IMR-90 (cell line): ENCODE results near the gene TNNT1. TPM values are rescaled to one million over a fixed set of nuclear protein-coding genes. Genes with fewer than 3 reads are reported as not detected.

Experiments used
- ATAC-seq: fragments of 200-7000 bp; cut with Tn5 transposase; 2 replicates; pipeline ENCODE4 v1.9.1; 2020; ENCODE audit warnings: low read depth, mild to moderate bottlenecking, moderate library complexity
- BruUV-seq: library from RNA; stranded (reverse); fragments of 400-500 nt; replicated peaks from 2 replicates; lab custom pipeline; 2021; lab: Mats Ljungman, UMichigan
- CTCF ChIA-PET: fragments of 300-600 bp; formaldehyde crosslinking; extraction: SDS; loops from one replicate; lab custom pipeline; 2021; ENCODE audit warnings: antibody characterized with exemption; lab: Yijun Ruan, JAX
- POLR2A ChIA-PET: fragments of 300-600 bp; sonication (Branson Sonifier 250); formaldehyde crosslinking; loops from one replicate; lab custom pipeline; 2022; ENCODE audit warnings: antibody characterized with exemption; ENCODE audit not compliant: unreplicated experiment; lab: Charles Lee
- DNase-seq: peaks from one replicate; pipeline ENCODE4 v3.0.0; 2013
- H2AFZ ChIP-seq: replicated peaks from 2 replicates; pipeline ENCODE3; 2013; ENCODE audit warnings: low read length, mild to moderate bottlenecking; ENCODE audit not compliant: poor library complexity
- H2AK5ac ChIP-seq: 2 replicates; pipeline ENCODE4 v1.6.1; 2013; ENCODE audit warnings: low read depth, low read length, inconsistent platforms
- H2AK9ac ChIP-seq: replicated peaks from 2 replicates; pipeline ENCODE3; 2013; ENCODE audit warnings: mild to moderate bottlenecking, low read depth, low read length, moderate library complexity; ENCODE audit not compliant: poor library complexity
- H2BK120ac ChIP-seq: 2 replicates; pipeline ENCODE4 v1.6.1; 2013; ENCODE audit warnings: low read depth, low read length, inconsistent platforms
- H2BK15ac ChIP-seq: 3 replicates; pipeline ENCODE4 v1.6.1; 2013; ENCODE audit warnings: low read depth, low read length, inconsistent platforms
- H2BK20ac ChIP-seq: 2 replicates; pipeline ENCODE4 v1.6.1; 2013; ENCODE audit warnings: low read depth, mild to moderate bottlenecking, inconsistent platforms, low read length, moderate library complexity
- H2BK5ac ChIP-seq: 2 replicates; pipeline ENCODE4 v1.6.1; 2013; ENCODE audit warnings: mild to moderate bottlenecking, low read depth, low read length, inconsistent platforms; ENCODE audit not compliant: poor library complexity, severe bottlenecking
- H3K14ac ChIP-seq: replicated peaks from 2 replicates; pipeline ENCODE4 v1.6.1; 2013; ENCODE audit warnings: low read depth, low read length, inconsistent platforms
- H3K18ac ChIP-seq: 2 replicates; pipeline ENCODE4 v1.6.1; 2013; ENCODE audit warnings: low read depth, low read length, control low read depth
- H3K23ac ChIP-seq: 2 replicates; pipeline ENCODE4 v1.6.1; 2013; ENCODE audit warnings: low read depth, low read length, inconsistent platforms
- H3K27ac ChIP-seq: 2 replicates; pipeline ENCODE4 v1.5.1; 2013; ENCODE audit warnings: mild to moderate bottlenecking, control low read depth, low read length; ENCODE audit not compliant: insufficient read depth
- H3K27me3 ChIP-seq: 2 replicates; pipeline ENCODE4 v1.6.1; 2013; ENCODE audit warnings: low read length; ENCODE audit not compliant: control insufficient read depth, insufficient read depth
- H3K36me3 ChIP-seq: 2 replicates; pipeline ENCODE4 v1.6.1; 2013; ENCODE audit warnings: low read length, mixed read lengths; ENCODE audit not compliant: control insufficient read depth, insufficient read depth
- H3K4ac ChIP-seq: 2 replicates; pipeline ENCODE4 v1.6.1; 2013; ENCODE audit warnings: low read depth, low read length, inconsistent platforms
- H3K4me1 ChIP-seq: 2 replicates; pipeline ENCODE4 v1.6.1; 2013; ENCODE audit warnings: low read length, mixed read lengths; ENCODE audit not compliant: control insufficient read depth, insufficient read depth
- H3K4me2 ChIP-seq: 2 replicates; pipeline ENCODE4 v1.6.1; 2013; ENCODE audit warnings: low read depth, mild to moderate bottlenecking, control low read depth, low read length, moderate library complexity
- H3K4me3 ChIP-seq: 2 replicates; pipeline ENCODE4 v1.5.1; 2013; ENCODE audit warnings: low read depth, mild to moderate bottlenecking, control low read depth, low read length, moderate library complexity; ENCODE audit not compliant: insufficient read depth
- H3K56ac ChIP-seq: 2 replicates; pipeline ENCODE4 v1.6.1; 2013; ENCODE audit warnings: low read length, inconsistent platforms; ENCODE audit not compliant: insufficient read depth; ENCODE audit errors: extremely low read depth
- H3K79me1 ChIP-seq, 2 experiments: 2 replicates each; pipeline ENCODE4 v1.6.1; 2013; ENCODE audit warnings: low read length in 2 of 2, inconsistent platforms in 1 of 2, low read depth in 1 of 2
- H3K9ac ChIP-seq: 2 replicates; pipeline ENCODE4 v1.6.1; 2013; ENCODE audit warnings: low read depth, low read length, control low read depth
- H3K9me1 ChIP-seq: 2 replicates; pipeline ENCODE4 v1.6.1; 2013; ENCODE audit warnings: low read length, inconsistent platforms; ENCODE audit not compliant: insufficient read depth
- H3K9me3 ChIP-seq: 2 replicates; pipeline ENCODE4 v1.6.1; 2013; ENCODE audit warnings: low read length; ENCODE audit not compliant: control insufficient read depth, insufficient read depth
- H4K20me1 ChIP-seq: 2 replicates; pipeline ENCODE4 v1.6.1; 2013; ENCODE audit warnings: low read length, inconsistent platforms; ENCODE audit not compliant: insufficient read depth
- H4K5ac ChIP-seq: 2 replicates; pipeline ENCODE4 v1.6.1; 2013; ENCODE audit warnings: mild to moderate bottlenecking, low read depth, low read length, control low read depth
- H4K8ac ChIP-seq, 2 experiments: 2 replicates each; pipeline ENCODE4 v1.6.1; 2013; ENCODE audit warnings: low read depth in 2 of 2, low read length in 2 of 2, control low read depth in 1 of 2, inconsistent platforms in 1 of 2
- H4K91ac ChIP-seq: 2 replicates; pipeline ENCODE4 v1.6.1; 2013; ENCODE audit warnings: low read depth, low read length, inconsistent platforms; ENCODE audit not compliant: insufficient read depth
- CTCF ChIP-seq: conservative IDR thresholded peaks from 2 replicates; pipeline ENCODE4 v1.5.1; 2012; ENCODE audit warnings: mild to moderate bottlenecking, low read depth, low read length, improper control_type of control experiment
- FOS ChIP-seq: fragments of 150-350 bp; IDR thresholded peaks from 2 replicates; pipeline ENCODE4 v1.6.1; 2016; ENCODE audit warnings: low read depth, low read length
- RFX5 ChIP-seq: IDR thresholded peaks from 2 replicates; pipeline ENCODE4 v1.8.0; 2012; ENCODE audit warnings: low read depth, mild to moderate bottlenecking, low read length, moderate library complexity
- SMC3 ChIP-seq: fragments of 150-350 bp; IDR thresholded peaks from 2 replicates; pipeline ENCODE4 v1.6.1; 2016; ENCODE audit warnings: low read depth, mild to moderate bottlenecking, antibody characterized with exemption, low read length, moderate library complexity
- WGBS, 2 experiments: methylation state at CpG; one replicate each; pipeline versions ENCODE4 v1.1.5 to v1.1.7; 2013; ENCODE audit warnings: missing lambda C conversion rate in 2 of 2; ENCODE audit not compliant: insufficient read length in 1 of 2; ENCODE audit errors: extremely low coverage in 2 of 2; 5-methylcytosine and 5-hydroxymethylcytosine counted together
- dilution Hi-C: fragments of 300-500 bp; cut with HindIII; formaldehyde crosslinking; loops from one replicate; pipeline ENCODE4 v1.14.3; 2018; ENCODE audit warnings: low sequenced_read_pairs; ENCODE audit not compliant: unreplicated experiment
- in situ Hi-C: fragments of 300-500 bp; cut with MboI; formaldehyde crosslinking; loops from 3 replicates; pipeline ENCODE4 v1.14.3; 2019; ENCODE audit warnings: low sequenced_read_pairs, inconsistent platforms, mixed read lengths
- intact Hi-C: fragments of 100-400 bp; cut with micrococcal nuclease; formaldehyde crosslinking; loops from 2 replicates; pipeline ENCODE4 v1.10.0; 2022
- polyA plus RNA-seq, 3 experiments: library from polyadenylated mRNA; depleted of rRNA; stranded (reverse); fragments of >200 nt; gene quantifications; 2 replicates each; pipeline ENCODE4 v1.2.3, GENCODE V29; 2012; ENCODE audit warnings: low replicate concordance in 1 of 3
- total RNA-seq: library from RNA; depleted of rRNA; stranded (reverse); fragments of >200 nt; gene quantifications from 2 replicates; pipeline ENCODE4 v1.2.3, GENCODE V29; 2012

TNNT1 gene
- total and polyA plus RNA-seq, 2 of the 4 experiments (the other 2 are of a cell fraction) = 1.3 to 2.6 TPM

- H2BK120ac ChIP-seq = no peak overlapping the region
- TF ChIP-seq SMC3 = no peak
- TF ChIP-seq CTCF = no peak
- no peak for TF ChIP-seq FOS
- no peak for TF ChIP-seq RFX5
- no peak overlapping the region for H3K4ac ChIP-seq
- H3K9ac ChIP-seq = no peak overlapping the region
- in situ Hi-C loops = loop anchor here (25.0 kb wide), 1 partner anchor 531 kb away; the partner anchor contains the start of genes CCDC106, ZNF580 and ZNF581
- H3K56ac ChIP-seq = no peak overlapping the region
- no peak overlapping the region for H3K4me2 ChIP-seq
- peaks cover 40 to 59% of the 10 kb centered on the region in 2 experiments for H3K79me1 ChIP-seq
- DNase-seq (no peak), ATAC-seq (no peak)
- H2AFZ ChIP-seq = peak overlapping the region; percentile 43
- no peak overlapping the region for H2BK5ac ChIP-seq
- BruUV-seq = no TSS peak
- POLR2A ChIA-PET = no interaction called here
- H4K8ac ChIP-seq = no peak overlapping the region
- no peak overlapping the region for H2BK20ac ChIP-seq
- no peak overlapping the region for H2AK5ac ChIP-seq
- H3K27ac ChIP-seq = no peak overlapping the region
- intact Hi-C loops = no loop called here
- H2AK9ac ChIP-seq = peak overlapping the region; percentile 76
- no peak overlapping the region for H4K91ac ChIP-seq
- H3K27me3 ChIP-seq = no peaks in the 10 kb centered on the region
- CTCF ChIA-PET = no interaction called here
- no peak overlapping the region for H3K14ac ChIP-seq
- no peak overlapping the region for H4K5ac ChIP-seq
- H3K9me1 ChIP-seq = peaks cover 10% of the 10 kb centered on the region
- H2BK15ac ChIP-seq = no peak overlapping the region
- no peak overlapping the region for H3K23ac ChIP-seq
- no peaks in the 10 kb centered on the region for H3K4me1 ChIP-seq
- H3K36me3 ChIP-seq = peaks cover 42% of the 10 kb centered on the region
- H3K9me3 ChIP-seq = peaks cover 4% of the 10 kb centered on the region
- 95% methylated on average over 5 of the region's 6 CpGs; no CpG with 5 or more reads in 1 of the 2 experiments for WGBS, 2 experiments
- H4K20me1 ChIP-seq = peaks cover 40% of the 10 kb centered on the region
- no peak overlapping the region for H3K4me3 ChIP-seq
- H3K18ac ChIP-seq = no peak overlapping the region
- dilution Hi-C loops = no loop called here
These were observed 42.4 kb downstream of the TNNT1 start for GRCh38 chr19:55106591-55106990.
